ENCODE results near the gene RBL2.
"Not testable (repeated sequence)": the region's sequence is repeated elsewhere in the genome, so short reads cannot be mapped to it uniquely, and the experiment has no call there.

RBL2 gene

GRCh38 chr16:53419383-53419709 lies 14.9 kb upstream of the RBL2 start:
- H3K4me3 ChIP-seq (ENCODE audit: low read depth, low read length); H3K4me1 ChIP-seq (ENCODE audit: control insufficient read depth, insufficient read depth, low read length); POLR2A ChIA-PET; H3K27ac ChIP-seq (ENCODE audit: extremely low read depth, low read depth, low read length); H3K36me3 ChIP-seq (ENCODE audit: control insufficient read depth in 2 of 2, insufficient read depth in 1 of 2, low read length in 2 of 2); H3K9me3 ChIP-seq (ENCODE audit: control insufficient read depth, insufficient read depth, low read depth, low read length): not testable (repeated sequence)
- CTCF ChIA-PET, result interaction anchor here (0.7 kb wide), 1 partner anchor 79 kb away, joined by 3 read pairs; no protein-coding TSS in a partner anchor

DNA sequence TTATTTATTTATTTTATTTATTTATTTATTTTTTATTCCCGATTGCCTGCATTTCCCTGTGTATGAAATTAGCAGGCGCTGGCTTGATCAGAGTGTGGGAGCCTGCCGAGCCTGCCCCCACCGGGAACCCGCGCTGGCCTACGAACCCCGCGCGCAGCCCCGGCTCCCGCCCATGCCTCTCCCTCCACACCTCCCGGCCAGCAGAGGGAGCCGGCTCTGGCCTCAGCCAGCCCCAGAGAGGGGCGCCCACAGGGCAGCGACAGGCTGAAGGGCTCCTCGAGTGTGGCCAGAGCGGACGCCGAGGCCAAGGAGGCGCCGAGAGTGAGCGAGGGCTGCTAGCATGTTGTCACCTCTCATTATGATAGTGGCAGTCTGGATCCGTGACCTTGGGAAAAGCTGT lies 13.0 kb upstream of the RBL2 start:
- TF ChIP-seq ZBTB48 (tag by site-specific recombination; IDR thresholded peaks at IDR 0.05), result no peak
- no peak for TF ChIP-seq PRDM4 (tag by site-specific recombination; IDR thresholded peaks at IDR 0.05)
- TF ChIP-seq ZNF211 (tag by site-specific recombination; IDR thresholded peaks at IDR 0.05; ENCODE audit: low read depth), result no peak
- TF ChIP-seq, protein P1, sequence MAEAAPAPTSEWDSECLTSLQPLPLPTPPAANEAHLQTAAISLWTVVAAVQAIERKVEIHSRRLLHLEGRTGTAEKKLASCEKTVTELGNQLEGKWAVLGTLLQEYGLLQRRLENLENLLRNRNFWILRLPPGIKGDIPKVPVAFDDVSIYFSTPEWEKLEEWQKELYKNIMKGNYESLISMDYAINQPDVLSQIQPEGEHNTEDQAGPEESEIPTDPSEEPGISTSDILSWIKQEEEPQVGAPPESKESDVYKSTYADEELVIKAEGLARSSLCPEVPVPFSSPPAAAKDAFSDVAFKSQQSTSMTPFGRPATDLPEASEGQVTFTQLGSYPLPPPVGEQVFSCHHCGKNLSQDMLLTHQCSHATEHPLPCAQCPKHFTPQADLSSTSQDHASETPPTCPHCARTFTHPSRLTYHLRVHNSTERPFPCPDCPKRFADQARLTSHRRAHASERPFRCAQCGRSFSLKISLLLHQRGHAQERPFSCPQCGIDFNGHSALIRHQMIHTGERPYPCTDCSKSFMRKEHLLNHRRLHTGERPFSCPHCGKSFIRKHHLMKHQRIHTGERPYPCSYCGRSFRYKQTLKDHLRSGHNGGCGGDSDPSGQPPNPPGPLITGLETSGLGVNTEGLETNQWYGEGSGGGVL (tag by site-specific recombination; IDR thresholded peaks at IDR 0.05), result no peak
- TF ChIP-seq ZNF513 (tag by site-specific recombination; IDR thresholded peaks at IDR 0.05), result no peak
- TF ChIP-seq ZFP3 (tag by site-specific recombination; IDR thresholded peaks at IDR 0.05; ENCODE audit: low read depth), result no peak
- TF ChIP-seq ZNF2 (tag by site-specific recombination; IDR thresholded peaks at IDR 0.05), result no peak
- TF ChIP-seq TRIM28 (IDR thresholded peaks at IDR 0.05; ENCODE audit: borderline replicate concordance, low read length), result no peak
- TF ChIP-seq ZNF670 (tag by site-specific recombination; IDR thresholded peaks at IDR 0.05; ENCODE audit: low read depth), result no peak
- no peak for TF ChIP-seq BCL11B (tag by site-specific recombination; IDR thresholded peaks at IDR 0.05; ENCODE audit: low read depth)
- no peak for TF ChIP-seq GLIS2 (tag by site-specific recombination; IDR thresholded peaks at IDR 0.05)
- ChIA-PET CTCF (no interaction called here), POLR2A (no interaction called here)
- H3K4me3 ChIP-seq (ENCODE audit: low read depth, low read length), result no peak overlapping the region
- H3K36me3 ChIP-seq (ENCODE audit: control insufficient read depth in 2 of 2, insufficient read depth in 1 of 2, low read length in 2 of 2), result no peaks in the 10 kb centered on the region
- H3K4me1 ChIP-seq (ENCODE audit: control insufficient read depth, insufficient read depth, low read length), result no peaks in the 10 kb centered on the region
- H3K9me3 ChIP-seq (ENCODE audit: control insufficient read depth, insufficient read depth, low read depth, low read length), result no peaks in the 10 kb centered on the region
- H3K27ac ChIP-seq (ENCODE audit: extremely low read depth, low read depth, low read length), result no peak overlapping the region

DNA sequence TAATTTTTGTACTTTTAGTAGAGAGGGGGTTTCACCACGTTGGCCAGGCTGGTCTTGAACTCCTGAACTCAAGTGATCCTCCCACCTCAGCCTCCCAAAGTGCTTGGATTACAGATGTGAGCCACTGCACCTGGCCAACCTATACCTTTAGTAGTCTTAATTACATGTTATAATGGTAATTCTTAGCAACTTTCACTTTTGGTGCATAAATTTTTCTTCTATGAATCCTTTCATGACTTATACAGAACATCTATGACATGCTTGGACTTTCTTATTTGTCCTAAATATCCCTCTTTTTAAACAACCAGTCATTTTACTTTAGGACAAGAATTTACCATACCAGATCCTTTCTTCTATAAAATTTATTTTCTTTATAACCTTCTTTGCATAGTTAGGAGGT lies 10.3 kb upstream of the RBL2 start:
- POLR2A ChIA-PET; CTCF ChIA-PET; H3K36me3 ChIP-seq (ENCODE audit: control insufficient read depth in 2 of 2, insufficient read depth in 1 of 2, low read length in 2 of 2); H3K9me3 ChIP-seq (ENCODE audit: control insufficient read depth, insufficient read depth, low read depth, low read length); H3K4me3 ChIP-seq (ENCODE audit: low read depth, low read length); H3K4me1 ChIP-seq (ENCODE audit: control insufficient read depth, insufficient read depth, low read length); H3K27ac ChIP-seq (ENCODE audit: extremely low read depth, low read depth, low read length): not testable (repeated sequence)
- TF ChIP-seq ZNF510 (tag by site-specific recombination; IDR thresholded peaks at IDR 0.05; ENCODE audit: insufficient replicate concordance) (peak; percentile 37), TRIM28 (IDR thresholded peaks at IDR 0.05; ENCODE audit: borderline replicate concordance, low read length) (peak; percentile 95; the same call in 1 of the 2 replicates), ZNF626 (tag by site-specific recombination; IDR thresholded peaks at IDR 0.05) (0 out of 2 replicates have a peak, but pooled peaks have one; percentile 75), PRDM1 (tag by site-specific recombination; IDR thresholded peaks at IDR 0.05) (0 out of 2 replicates have a peak, but pooled peaks have one; percentile 12), ZNF518A (tag by site-specific recombination; conservative IDR thresholded peaks at IDR 0.05; ENCODE audit: low read depth) (peak; percentile 55), ZNF549 (tag by site-specific recombination; IDR thresholded peaks at IDR 0.05) (0 out of 2 replicates have a peak, but pooled peaks have one; percentile 45)
- TF ChIP-seq, protein P2, sequence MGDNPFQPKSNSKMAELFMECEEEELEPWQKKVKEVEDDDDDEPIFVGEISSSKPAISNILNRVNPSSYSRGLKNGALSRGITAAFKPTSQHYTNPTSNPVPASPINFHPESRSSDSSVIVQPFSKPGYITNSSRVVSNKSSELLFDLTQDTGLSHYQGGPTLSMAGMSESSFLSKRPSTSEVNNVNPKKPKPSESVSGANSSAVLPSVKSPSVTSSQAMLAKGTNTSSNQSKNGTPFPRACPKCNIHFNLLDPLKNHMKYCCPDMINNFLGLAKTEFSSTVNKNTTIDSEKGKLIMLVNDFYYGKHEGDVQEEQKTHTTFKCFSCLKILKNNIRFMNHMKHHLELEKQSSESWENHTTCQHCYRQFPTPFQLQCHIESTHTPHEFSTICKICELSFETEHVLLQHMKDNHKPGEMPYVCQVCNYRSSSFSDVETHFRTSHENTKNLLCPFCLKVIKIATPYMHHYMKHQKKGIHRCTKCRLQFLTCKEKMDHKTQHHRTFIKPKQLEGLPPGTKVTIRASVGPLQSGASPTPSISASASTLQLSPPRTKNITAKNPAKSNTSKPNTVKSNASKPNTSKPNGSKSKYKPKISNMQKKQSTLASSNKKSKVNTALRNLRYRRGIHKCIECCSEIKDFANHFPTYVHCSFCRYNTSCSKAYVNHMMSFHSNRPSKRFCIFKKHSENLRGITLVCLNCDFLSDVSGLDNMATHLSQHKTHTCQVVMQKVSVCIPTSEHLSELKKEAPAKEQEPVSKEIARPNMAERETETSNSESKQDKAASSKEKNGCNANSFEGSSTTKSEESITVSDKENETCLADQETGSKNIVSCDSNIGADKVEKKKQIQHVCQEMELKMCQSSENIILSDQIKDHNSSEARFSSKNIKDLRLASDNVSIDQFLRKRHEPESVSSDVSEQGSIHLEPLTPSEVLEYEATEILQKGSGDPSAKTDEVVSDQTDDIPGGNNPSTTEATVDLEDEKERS (tag by site-specific recombination; IDR thresholded peaks at IDR 0.05), result peak; percentile 10; the same call in 1 of the 2 replicates
